KMS-11 (cell line): ENCODE measurements around the gene NSUN2.

Experiments used
- H2AFZ ChIP-seq: fragments of 200-600 bp; sonication (generic); 2 replicates; pipeline ENCODE4 v1.6.1; 2016; ENCODE audit warnings: antibody characterized with exemption, mixed run types, low read depth
- H3K27ac ChIP-seq: fragments of 200-600 bp; sonication (generic); 2 replicates; pipeline ENCODE4 v1.6.1; 2016; ENCODE audit warnings: mild to moderate bottlenecking, mixed run types
- H3K27me3 ChIP-seq: fragments of 200-600 bp; sonication (generic); 2 replicates; pipeline ENCODE4 v1.6.1; 2017; ENCODE audit warnings: mild to moderate bottlenecking, low read depth, mixed run types, moderate library complexity; ENCODE audit not compliant: insufficient read depth
- H3K36me3 ChIP-seq: fragments of 200-600 bp; sonication (generic); 2 replicates; pipeline ENCODE4 v1.6.1; 2017; ENCODE audit warnings: mild to moderate bottlenecking, mixed run types; ENCODE audit not compliant: insufficient read depth
- H3K4me1 ChIP-seq: fragments of 200-600 bp; sonication (generic); 2 replicates; pipeline ENCODE4 v1.6.1; 2016; ENCODE audit warnings: mild to moderate bottlenecking, low read depth, mixed run types; ENCODE audit not compliant: poor library complexity, severe bottlenecking
- H3K4me2 ChIP-seq: fragments of 200-600 bp; sonication (generic); 2 replicates; pipeline ENCODE4 v1.7.0; 2016; ENCODE audit warnings: mild to moderate bottlenecking, mixed run types
- H3K4me3 ChIP-seq: fragments of 200-600 bp; sonication (generic); IDR thresholded peaks from 2 replicates; pipeline ENCODE4 v1.6.1; 2017; ENCODE audit warnings: low read depth, low read length, mixed read lengths; ENCODE audit not compliant: insufficient read depth
- H3K79me2 ChIP-seq: fragments of 200-600 bp; sonication (generic); 2 replicates; pipeline ENCODE4 v1.6.1; 2016; ENCODE audit warnings: low read depth, mixed run types; ENCODE audit not compliant: insufficient read depth
- H3K9ac ChIP-seq: fragments of 200-600 bp; sonication (generic); 2 replicates; pipeline ENCODE4 v1.6.1; 2016; ENCODE audit warnings: mild to moderate bottlenecking, mixed run types
- H4K20me1 ChIP-seq: fragments of 200-600 bp; sonication (generic); 2 replicates; pipeline ENCODE4 v1.6.1; 2016; ENCODE audit warnings: mild to moderate bottlenecking, mixed run types; ENCODE audit not compliant: insufficient read depth
- CTCF ChIP-seq: fragments of 200-600 bp; sonication (generic); conservative IDR thresholded peaks from 2 replicates; pipeline ENCODE4 v1.6.1; 2017; ENCODE audit warnings: low read depth, mild to moderate bottlenecking, antibody characterized with exemption, low read length, moderate library complexity, mixed read lengths

Gene NSUN2

GRCh38 chr5:6586647-6587042, 46.2 kb downstream of the NSUN2 start:
- Histone ChIP-seq H3K4me1 (no peaks in the 10 kb centered on the region), H3K4me2 (no peak overlapping the region), H2AFZ (no peak overlapping the region), H3K9ac (no peak overlapping the region), H3K4me3 (no peak overlapping the region), H4K20me1 (no peaks in the 10 kb centered on the region), H3K27ac (no peak overlapping the region), H3K36me3 (no peaks in the 10 kb centered on the region), H3K27me3 (no peaks in the 10 kb centered on the region), H3K79me2 (no peaks in the 10 kb centered on the region)
- no peak for TF ChIP-seq CTCF

- H3K4me2 ChIP-seq = no peak overlapping the region
- H3K36me3 ChIP-seq = no peaks in the 10 kb centered on the region
- H3K4me3 ChIP-seq = no peak overlapping the region
- no peak for TF ChIP-seq CTCF
- H3K27ac ChIP-seq = no peak overlapping the region
- no peak overlapping the region for H2AFZ ChIP-seq
- H4K20me1 ChIP-seq = no peaks in the 10 kb centered on the region
- no peaks in the 10 kb centered on the region for H3K4me1 ChIP-seq
- no peak overlapping the region for H3K9ac ChIP-seq
- no peaks in the 10 kb centered on the region for H3K79me2 ChIP-seq
- H3K27me3 ChIP-seq = no peaks in the 10 kb centered on the region
These were observed 46.8 kb downstream of the NSUN2 start for GRCh38 chr5:6585939-6586646.

GRCh38 chr5:6585168-6585567, 47.7 kb downstream of the NSUN2 start:
- no peaks in the 10 kb centered on the region for H3K27me3 ChIP-seq
- TF ChIP-seq CTCF = no peak
- H3K4me3 ChIP-seq = no peak overlapping the region
- no peak overlapping the region for H3K9ac ChIP-seq
- no peak overlapping the region for H3K4me2 ChIP-seq
- no peaks in the 10 kb centered on the region for H4K20me1 ChIP-seq
- no peak overlapping the region for H3K27ac ChIP-seq
- no peaks in the 10 kb centered on the region for H3K36me3 ChIP-seq
- no peaks in the 10 kb centered on the region for H3K4me1 ChIP-seq
- no peaks in the 10 kb centered on the region for H3K79me2 ChIP-seq
- H2AFZ ChIP-seq = no peak overlapping the region

- H3K4me3 ChIP-seq = no peak overlapping the region
- H3K79me2 ChIP-seq = no peaks in the 10 kb centered on the region
- no peak overlapping the region for H3K4me2 ChIP-seq
- H3K27me3 ChIP-seq = no peaks in the 10 kb centered on the region
- H3K27ac ChIP-seq = no peak overlapping the region
- no peaks in the 10 kb centered on the region for H3K36me3 ChIP-seq
- TF ChIP-seq CTCF = no peak
- H4K20me1 ChIP-seq = no peaks in the 10 kb centered on the region
- H2AFZ ChIP-seq = no peak overlapping the region
- H3K9ac ChIP-seq = no peak overlapping the region
- no peaks in the 10 kb centered on the region for H3K4me1 ChIP-seq
These were observed 48.1 kb downstream of the NSUN2 start for GRCh38 chr5:6584727-6585126.
